G401.6 (cell line): Measurements from ENCODE around the gene PSPH.
"Not testable (repeated sequence)": the region's sequence is repeated elsewhere in the genome, so short reads cannot be mapped to it uniquely, and the experiment has no call there.

Source experiments
- FAIRE-seq: peaks from 2 replicates; lab custom pipeline; 2012; peaks lifted over from hg19 to GRCh38; lab: Jason Lieb, UNC

The PSPH gene

GRCh38 chr7:56062382-56062781 lies 11.1 kb upstream of the PSPH start:
- peak; percentile 56 for FAIRE-seq

- no peak for FAIRE-seq
These were observed 2.7 kb upstream of the PSPH start for GRCh38 chr7:56053993-56054392.

GRCh38 chr7:56053379-56053778 lies 2.1 kb upstream of the PSPH start:
- no peak for FAIRE-seq

GRCh38 chr7:56051053-56051338 lies 248 bp downstream of the PSPH start:
- FAIRE-seq, result no peak

GRCh38 chr7:56048763-56049162 lies 2.5 kb downstream of the PSPH start:
- FAIRE-seq, result not testable (repeated sequence)

- FAIRE-seq, result no peak
These were observed 3.0 kb downstream of the PSPH start for GRCh38 chr7:56048245-56048644.

GRCh38 chr7:56047446-56048116 lies 3.7 kb downstream of the PSPH start:
- FAIRE-seq, result not testable (repeated sequence)

GRCh38 chr7:56046721-56047445 lies 4.4 kb downstream of the PSPH start:
- no peak for FAIRE-seq

GRCh38 chr7:56045758-56046157 lies 5.5 kb downstream of the PSPH start:
- FAIRE-seq, result not testable (repeated sequence)

GRCh38 chr7:56040730-56041129 lies 10.5 kb downstream of the PSPH start:
- FAIRE-seq, result no peak

GRCh38 chr7:56033671-56034432 lies 17.4 kb downstream of the PSPH start:
- peak; percentile 87 for FAIRE-seq

- FAIRE-seq, result not testable (repeated sequence)
These were observed 18.7 kb downstream of the PSPH start for GRCh38 chr7:56032578-56032977.

- not testable (repeated sequence) for FAIRE-seq
These were observed 19.7 kb downstream of the PSPH start for GRCh38 chr7:56031556-56031955.

- no peak for FAIRE-seq
These were observed 20.9 kb downstream of the PSPH start for GRCh38 chr7:56030340-56030739.

GRCh38 chr7:56028942-56029630 lies 22.2 kb downstream of the PSPH start:
- no peak for FAIRE-seq

- FAIRE-seq, result no peak
These were observed 24.7 kb downstream of the PSPH start for GRCh38 chr7:56026538-56026937.

- FAIRE-seq, result no peak
These were observed 27.7 kb downstream of the PSPH start for GRCh38 chr7:56023500-56023899.

GRCh38 chr7:56019501-56019900 lies 31.7 kb downstream of the PSPH start:
- no peak for FAIRE-seq

GRCh38 chr7:56017015-56017414 lies 34.2 kb downstream of the PSPH start:
- not testable (repeated sequence) for FAIRE-seq

- no peak for FAIRE-seq
These were observed 41.5 kb downstream of the PSPH start for GRCh38 chr7:56009695-56010094.

- no peak for FAIRE-seq
These were observed 43.4 kb downstream of the PSPH start for GRCh38 chr7:56007891-56008290.

- FAIRE-seq, result no peak
These were observed 44.0 kb downstream of the PSPH start for GRCh38 chr7:56007167-56007652.

GRCh38 chr7:56003749-56004148 lies 47.5 kb downstream of the PSPH start:
- FAIRE-seq, result no peak
